Measurements from ENCODE around the gene NOVA2.

NOVA2 gene

DNA sequence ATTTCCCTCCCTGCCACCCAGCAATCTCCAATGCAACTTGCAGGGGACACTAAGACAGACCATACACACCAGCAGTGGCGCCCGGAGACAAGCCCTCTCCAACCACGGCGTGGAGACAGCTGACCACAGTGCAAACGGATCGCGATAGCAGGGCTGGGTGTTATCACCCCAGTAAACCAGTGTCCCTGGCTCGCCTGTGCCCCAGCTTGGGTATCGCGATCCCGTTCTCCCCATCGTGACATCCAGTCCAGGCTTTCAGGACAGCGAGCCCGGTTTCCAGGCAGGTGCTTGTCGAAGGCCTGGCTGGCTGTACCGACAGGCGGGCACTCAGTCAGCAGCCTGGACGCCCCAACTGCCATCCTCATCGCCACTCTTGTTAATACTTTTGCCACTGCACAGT is 38.4 kb downstream of the NOVA2 start:
- TF ChIP-seq, protein P1, sequence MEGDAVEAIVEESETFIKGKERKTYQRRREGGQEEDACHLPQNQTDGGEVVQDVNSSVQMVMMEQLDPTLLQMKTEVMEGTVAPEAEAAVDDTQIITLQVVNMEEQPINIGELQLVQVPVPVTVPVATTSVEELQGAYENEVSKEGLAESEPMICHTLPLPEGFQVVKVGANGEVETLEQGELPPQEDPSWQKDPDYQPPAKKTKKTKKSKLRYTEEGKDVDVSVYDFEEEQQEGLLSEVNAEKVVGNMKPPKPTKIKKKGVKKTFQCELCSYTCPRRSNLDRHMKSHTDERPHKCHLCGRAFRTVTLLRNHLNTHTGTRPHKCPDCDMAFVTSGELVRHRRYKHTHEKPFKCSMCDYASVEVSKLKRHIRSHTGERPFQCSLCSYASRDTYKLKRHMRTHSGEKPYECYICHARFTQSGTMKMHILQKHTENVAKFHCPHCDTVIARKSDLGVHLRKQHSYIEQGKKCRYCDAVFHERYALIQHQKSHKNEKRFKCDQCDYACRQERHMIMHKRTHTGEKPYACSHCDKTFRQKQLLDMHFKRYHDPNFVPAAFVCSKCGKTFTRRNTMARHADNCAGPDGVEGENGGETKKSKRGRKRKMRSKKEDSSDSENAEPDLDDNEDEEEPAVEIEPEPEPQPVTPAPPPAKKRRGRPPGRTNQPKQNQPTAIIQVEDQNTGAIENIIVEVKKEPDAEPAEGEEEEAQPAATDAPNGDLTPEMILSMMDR (IDR thresholded peaks at IDR 0.05; ENCODE audit: low read depth, low read length), result no peak
- no peak overlapping the region for H3K4me3 ChIP-seq (ENCODE audit: low read depth, low read length)

DNA sequence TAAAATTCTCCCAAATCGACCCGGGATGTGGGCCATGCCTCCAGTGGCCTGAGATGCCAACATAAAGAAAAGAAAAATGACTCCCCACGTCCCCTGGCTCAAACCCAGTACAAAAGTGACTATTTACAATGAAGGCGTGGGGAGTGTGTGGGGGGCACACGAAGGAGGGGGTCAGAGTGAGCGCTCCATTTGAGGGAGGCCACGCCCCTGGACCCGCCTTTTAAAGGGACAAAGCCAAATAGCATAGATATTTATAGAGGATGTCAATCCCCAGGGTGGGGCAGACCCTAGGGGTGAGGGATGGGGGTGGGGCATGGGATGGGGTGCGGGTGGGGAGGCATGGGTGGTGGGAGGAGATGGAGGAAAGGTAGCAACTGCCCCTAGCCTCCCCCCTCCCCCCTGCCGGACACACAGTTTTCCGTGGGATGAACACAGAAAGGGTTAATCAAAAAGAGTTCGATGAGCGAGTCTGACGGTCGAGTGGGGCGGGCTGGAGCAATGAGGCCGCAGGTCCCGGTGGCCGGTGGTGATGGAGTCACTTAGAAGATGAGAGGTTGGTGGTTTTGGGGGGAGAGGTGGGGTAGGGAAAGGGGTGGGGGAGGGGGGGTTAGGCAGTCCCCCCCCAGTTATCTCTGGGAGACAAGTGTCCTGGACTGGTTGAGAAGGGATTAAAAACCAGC is 39.0 kb downstream of the NOVA2 start:
- no peak overlapping the region for H3K4me3 ChIP-seq (ENCODE audit: low read depth, low read length)
- TF ChIP-seq, protein P1 (IDR thresholded peaks at IDR 0.05; ENCODE audit: low read depth, low read length), result no peak

DNA sequence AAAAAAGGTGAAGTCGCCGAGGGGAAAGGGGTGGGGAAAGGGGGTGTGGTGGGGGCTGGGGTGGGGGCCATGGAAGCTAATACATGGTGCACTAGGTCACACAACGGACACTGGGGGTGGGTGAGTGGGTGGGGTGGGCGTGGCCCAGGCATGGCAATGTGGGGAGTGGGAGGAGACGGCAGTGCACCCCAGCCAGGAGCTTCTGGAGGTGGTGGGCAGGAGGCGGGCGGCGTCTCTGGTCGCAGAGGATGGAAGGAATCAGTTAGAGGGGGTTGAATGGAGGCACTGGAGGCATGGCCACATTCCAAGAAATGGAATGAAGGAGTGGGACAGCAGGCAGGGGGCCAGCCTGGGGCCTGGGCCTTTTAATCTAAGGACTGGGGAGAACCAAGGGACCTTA is 39.9 kb downstream of the NOVA2 start:
- H3K4me3 ChIP-seq (ENCODE audit: low read depth, low read length), result no peak overlapping the region
- TF ChIP-seq, protein P1 (IDR thresholded peaks at IDR 0.05; ENCODE audit: low read depth, low read length), result no peak

DNA sequence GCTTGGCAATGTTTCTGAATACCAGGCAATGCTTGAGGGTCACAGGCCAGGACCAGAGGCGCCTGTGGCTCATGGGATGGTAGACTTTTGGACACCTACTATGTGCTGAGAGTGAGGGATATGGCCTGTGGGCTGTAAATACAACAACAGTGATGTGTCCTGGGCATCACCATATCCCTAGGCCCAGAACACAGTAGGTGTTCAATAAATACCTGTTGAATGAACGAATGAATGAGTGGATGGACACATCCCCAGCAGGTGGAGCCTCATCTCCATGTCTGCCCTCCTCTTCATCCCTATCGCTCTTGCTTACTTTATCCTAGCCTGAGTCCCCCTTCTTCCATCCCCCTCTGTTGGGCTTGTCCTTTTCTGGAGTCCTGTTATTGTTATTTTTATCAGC is 42.6 kb downstream of the NOVA2 start:
- TF ChIP-seq, protein P1 (IDR thresholded peaks at IDR 0.05; ENCODE audit: low read depth, low read length), result no peak
- H3K4me3 ChIP-seq (ENCODE audit: low read depth, low read length), result no peak overlapping the region

DNA sequence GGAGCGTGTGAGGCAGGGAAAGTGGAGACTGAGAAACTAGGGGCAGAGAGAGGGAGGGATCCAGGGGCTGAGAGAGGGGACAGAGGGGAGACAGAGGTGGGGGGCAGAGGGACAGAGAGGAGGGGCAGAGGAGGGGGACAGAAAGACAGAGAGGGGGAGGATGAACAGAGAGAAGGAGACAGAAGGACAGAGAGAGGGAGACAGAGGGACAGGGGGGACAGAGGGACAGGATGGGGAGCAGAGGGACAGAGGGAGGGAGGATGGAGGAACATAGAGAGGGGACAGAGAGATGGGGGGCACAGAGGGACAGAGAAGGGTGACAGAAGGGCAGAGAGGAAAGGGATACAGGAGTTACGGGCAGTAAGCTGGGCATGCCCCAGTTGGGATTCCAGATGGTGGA is 44.4 kb downstream of the NOVA2 start:
- H3K4me3 ChIP-seq (ENCODE audit: low read depth, low read length), result no peak overlapping the region
- TF ChIP-seq, protein P1 (IDR thresholded peaks at IDR 0.05; ENCODE audit: low read depth, low read length), result no peak

DNA sequence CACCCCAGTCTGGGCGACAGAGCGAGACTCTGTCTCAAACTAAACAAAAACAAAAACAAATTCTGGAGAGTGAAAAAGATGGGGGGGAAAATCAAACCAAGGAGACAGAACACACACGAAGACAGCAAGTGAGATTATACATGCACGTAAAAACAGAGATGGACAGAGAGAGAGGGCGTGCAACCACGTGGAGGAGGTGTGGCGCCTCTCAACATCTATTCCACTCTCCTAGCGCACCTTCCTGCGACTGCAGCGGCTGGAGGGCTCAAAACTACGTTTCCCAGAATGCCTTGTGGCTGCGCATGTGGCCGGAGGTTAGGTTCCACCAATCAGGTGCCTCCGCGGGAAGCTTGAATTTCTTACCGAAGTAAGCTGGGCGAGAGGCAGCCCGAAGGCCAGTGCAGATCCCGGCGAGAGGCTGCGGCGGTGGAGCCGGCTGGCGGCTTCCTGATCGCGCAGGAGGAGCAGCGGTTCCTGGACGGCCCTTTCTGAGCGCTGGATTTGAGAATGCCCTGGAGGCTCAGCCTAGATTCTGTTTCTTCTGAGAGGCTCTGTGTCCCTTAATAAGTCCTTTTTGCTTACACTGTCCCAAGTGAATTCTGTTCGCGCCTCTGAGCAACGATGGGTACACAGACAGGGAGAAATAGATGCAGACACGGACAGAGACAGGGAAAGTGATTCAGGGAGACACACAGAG is 46.0 kb downstream of the NOVA2 start:
- no peak overlapping the region for H3K4me3 ChIP-seq (ENCODE audit: low read depth, low read length)
- TF ChIP-seq, protein P1 (IDR thresholded peaks at IDR 0.05; ENCODE audit: low read depth, low read length), result no peak

DNA sequence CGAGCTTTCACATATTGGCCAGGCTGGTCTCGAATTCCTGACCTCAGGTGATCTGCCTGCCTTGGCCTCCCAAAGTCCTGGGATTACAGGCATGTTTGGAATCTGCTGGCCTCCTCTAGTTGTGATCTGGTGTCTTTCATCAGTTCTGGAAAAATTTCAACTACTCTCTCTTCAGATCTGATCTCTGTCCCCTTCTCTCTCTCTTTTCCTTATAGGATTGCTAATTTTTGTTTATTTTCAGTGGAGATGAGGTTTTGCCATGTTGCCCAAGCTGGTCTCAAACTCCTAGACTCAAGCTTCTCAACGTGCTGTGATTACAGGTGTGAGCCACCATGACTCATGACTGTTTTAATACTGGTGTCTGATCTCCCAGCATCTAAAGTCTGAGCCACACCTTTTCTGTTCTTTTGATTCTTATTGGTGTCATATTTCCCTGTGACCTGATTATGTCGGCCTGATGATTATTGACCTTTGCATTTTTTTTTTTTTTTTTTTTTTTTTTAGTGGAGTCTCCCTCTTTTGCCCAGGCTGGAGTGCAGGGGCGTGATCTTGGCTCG is 48.7 kb downstream of the NOVA2 start:
- TF ChIP-seq, protein P1 (IDR thresholded peaks at IDR 0.05; ENCODE audit: low read depth, low read length), result no peak
- no peak overlapping the region for H3K4me3 ChIP-seq (ENCODE audit: low read depth, low read length)

All from WI38 (cell line).